GM18951 (cell line): ENCODE data around the gene SLAIN2.
"Not testable (repeated sequence)": the region's sequence is repeated elsewhere in the genome, so short reads cannot be mapped to it uniquely, and the experiment has no call there.

Experiments used
- POLR2A ChIP-seq: IDR thresholded peaks from 4 replicates; pipeline ENCODE4 v1.6.1; 2011; ENCODE audit warnings: mild to moderate bottlenecking; ENCODE audit not compliant: insufficient read length, insufficient read depth; ENCODE audit errors: extremely low read depth
- in situ Hi-C: fragments of 300-500 bp; cut with MboI; formaldehyde crosslinking; loops from one replicate; pipeline ENCODE4 v1.12.0; 2022; ENCODE audit warnings: low sequenced_read_pairs, mixed read lengths, inconsistent platforms; ENCODE audit not compliant: unreplicated experiment

The SLAIN2 gene

GRCh38 chr4:48409203-48409602 lies 67.9 kb downstream of the SLAIN2 start:
- in situ Hi-C loops: no loop called here
- TF ChIP-seq POLR2A: no peak

GRCh38 chr4:48410812-48411211 lies 69.5 kb downstream of the SLAIN2 start:
- in situ Hi-C loops: no loop called here

GRCh38 chr4:48420144-48420543 lies 78.8 kb downstream of the SLAIN2 start:
- no peak for TF ChIP-seq POLR2A
- in situ Hi-C loops: no loop called here

More at GRCh38 chr4:48410812-48411211, 69.5 kb downstream of the SLAIN2 start:
- no peak for TF ChIP-seq POLR2A

- in situ Hi-C loops: no loop called here
Observed at GRCh38 chr4:48421101-48421500, 79.8 kb downstream of the SLAIN2 start.

GRCh38 chr4:48428926-48429325 lies 87.6 kb downstream of the SLAIN2 start:
- no peak for TF ChIP-seq POLR2A
- in situ Hi-C loops: no loop called here

More at GRCh38 chr4:48421101-48421500, 79.8 kb downstream of the SLAIN2 start:
- no peak for TF ChIP-seq POLR2A

- in situ Hi-C loops: no loop called here
- TF ChIP-seq POLR2A: no peak
Observed at GRCh38 chr4:48429709-48430474, 88.6 kb downstream of the SLAIN2 start.

- TF ChIP-seq POLR2A: no peak
- in situ Hi-C loops: no loop called here
Observed at GRCh38 chr4:48431401-48431800, 90.1 kb downstream of the SLAIN2 start.

- no peak for TF ChIP-seq POLR2A
- in situ Hi-C loops: no loop called here
Observed at GRCh38 chr4:48432017-48432416, 90.7 kb downstream of the SLAIN2 start.

GRCh38 chr4:48436318-48436717 lies 95.0 kb downstream of the SLAIN2 start:
- TF ChIP-seq POLR2A: no peak
- in situ Hi-C loops: no loop called here

- TF ChIP-seq POLR2A: no peak
- in situ Hi-C loops: no loop called here
Observed at GRCh38 chr4:48439988-48440387, 98.7 kb downstream of the SLAIN2 start.

GRCh38 chr4:48440914-48441313 lies 99.6 kb downstream of the SLAIN2 start:
- in situ Hi-C loops: not testable (repeated sequence)

- in situ Hi-C loops: no loop called here
Observed at GRCh38 chr4:48445704-48446103, 104.4 kb downstream of the SLAIN2 start.

GRCh38 chr4:48446642-48447041 lies 105.3 kb downstream of the SLAIN2 start:
- TF ChIP-seq POLR2A: no peak
- in situ Hi-C loops: no loop called here

More at GRCh38 chr4:48445704-48446103, 104.4 kb downstream of the SLAIN2 start:
- no peak for TF ChIP-seq POLR2A

- in situ Hi-C loops: no loop called here
- TF ChIP-seq POLR2A: no peak
Observed at GRCh38 chr4:48449151-48449550, 107.8 kb downstream of the SLAIN2 start.
